Measurements from ENCODE around the gene MITF.

DNA sequence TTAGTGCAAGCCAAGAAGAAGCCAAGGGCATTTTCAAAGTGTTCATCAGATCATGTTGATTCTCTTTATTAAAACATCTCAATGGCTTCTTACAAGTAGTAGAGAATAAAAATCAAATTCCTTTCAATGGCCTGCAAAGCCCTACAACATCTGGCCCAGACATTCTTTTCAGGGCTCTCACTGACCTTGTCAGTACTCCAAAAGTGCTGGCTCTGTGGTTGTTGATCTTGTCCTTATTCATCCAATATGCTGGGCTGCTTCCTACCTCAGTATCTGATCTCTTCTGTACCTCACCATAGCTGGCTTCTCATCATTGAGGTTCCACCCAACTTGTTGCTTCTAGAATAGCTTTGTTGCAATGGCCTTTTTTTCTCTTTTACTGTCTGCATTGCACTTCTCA lies 186.2 kb downstream of the MITF start:
- TF ChIP-seq, protein P1, sequence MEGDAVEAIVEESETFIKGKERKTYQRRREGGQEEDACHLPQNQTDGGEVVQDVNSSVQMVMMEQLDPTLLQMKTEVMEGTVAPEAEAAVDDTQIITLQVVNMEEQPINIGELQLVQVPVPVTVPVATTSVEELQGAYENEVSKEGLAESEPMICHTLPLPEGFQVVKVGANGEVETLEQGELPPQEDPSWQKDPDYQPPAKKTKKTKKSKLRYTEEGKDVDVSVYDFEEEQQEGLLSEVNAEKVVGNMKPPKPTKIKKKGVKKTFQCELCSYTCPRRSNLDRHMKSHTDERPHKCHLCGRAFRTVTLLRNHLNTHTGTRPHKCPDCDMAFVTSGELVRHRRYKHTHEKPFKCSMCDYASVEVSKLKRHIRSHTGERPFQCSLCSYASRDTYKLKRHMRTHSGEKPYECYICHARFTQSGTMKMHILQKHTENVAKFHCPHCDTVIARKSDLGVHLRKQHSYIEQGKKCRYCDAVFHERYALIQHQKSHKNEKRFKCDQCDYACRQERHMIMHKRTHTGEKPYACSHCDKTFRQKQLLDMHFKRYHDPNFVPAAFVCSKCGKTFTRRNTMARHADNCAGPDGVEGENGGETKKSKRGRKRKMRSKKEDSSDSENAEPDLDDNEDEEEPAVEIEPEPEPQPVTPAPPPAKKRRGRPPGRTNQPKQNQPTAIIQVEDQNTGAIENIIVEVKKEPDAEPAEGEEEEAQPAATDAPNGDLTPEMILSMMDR (optimal IDR thresholded peaks at IDR 0.05 in 1 of 3, IDR thresholded peaks at IDR 0.05 in 1 of 3, conservative IDR thresholded peaks at IDR 0.05 in 1 of 3; ENCODE audit: extremely low read depth in 1 of 3, insufficient read depth in 2 of 3, low read length in 3 of 3) = no peak
- no peak for TF ChIP-seq EZH2 (IDR thresholded peaks at IDR 0.05; ENCODE audit: low read length)

Measured in keratinocyte (primary cell).